Caco-2 (cell line): ENCODE results near the gene CERK. TPM values are rescaled to one million over a fixed set of nuclear protein-coding genes. Genes with fewer than 3 reads are reported as not detected.

Experiments
- BruUV-seq: library from RNA; stranded (reverse); fragments of 400-500 nt; replicated peaks from 2 replicates; lab custom pipeline; 2021; lab: Mats Ljungman, UMichigan
- CTCF ChIA-PET: fragments of 300-600 bp; sonication (Branson Sonifier 250); formaldehyde crosslinking; loops from one replicate; lab custom pipeline; 2022; ENCODE audit warnings: antibody characterized with exemption; lab: Charles Lee
- POLR2A ChIA-PET: fragments of 300-600 bp; sonication (Branson Sonifier 250); formaldehyde crosslinking; loops from one replicate; lab custom pipeline; 2022; ENCODE audit warnings: antibody characterized with exemption; lab: Charles Lee
- DNase-seq, 2 experiments: peaks; one replicate each; pipeline versions ENCODE4 v3.0.0 to v3.0.0-alpha.2; 2020 to 2022
- H3K27me3 ChIP-seq: replicated peaks from 2 replicates; pipeline ENCODE4 v1.6.0; 2011; ENCODE audit warnings: low read length; ENCODE audit not compliant: control insufficient read depth, insufficient read depth
- H3K36me3 ChIP-seq: 2 replicates; pipeline ENCODE4 v1.5.1; 2011; ENCODE audit warnings: low read length; ENCODE audit not compliant: control insufficient read depth, insufficient read depth
- H3K4me1 ChIP-seq: fragments of 250-450 bp; sonication (Bioruptor Pico); 2 replicates; pipeline ENCODE4 v1.5.1; 2020; ENCODE audit warnings: mild to moderate bottlenecking
- H3K4me3 ChIP-seq: 2 replicates; pipeline ENCODE4 v1.5.1; 2011; ENCODE audit warnings: low read depth, mild to moderate bottlenecking, control low read depth, low read length
- H3K9me3 ChIP-seq: fragments of 250-450 bp; sonication (Bioruptor Pico); 2 replicates; pipeline ENCODE4 v1.5.1; 2020; ENCODE audit warnings: mild to moderate bottlenecking, moderate library complexity
- H3K27ac Mint-ChIP-seq: one replicate; pipeline ENCODE4 v1.8.0; 2022; ENCODE audit warnings: mixed read lengths; ENCODE audit not compliant: unreplicated experiment
- H3K27me3 Mint-ChIP-seq: one replicate; pipeline ENCODE4 v1.8.0; 2022; ENCODE audit warnings: mixed read lengths; ENCODE audit not compliant: insufficient read depth, unreplicated experiment
- H3K36me3 Mint-ChIP-seq: one replicate; pipeline ENCODE4 v1.8.0; 2022; ENCODE audit warnings: mild to moderate bottlenecking, mixed read lengths; ENCODE audit not compliant: insufficient read depth, unreplicated experiment
- H3K4me1 Mint-ChIP-seq: one replicate; pipeline ENCODE4 v1.8.0; 2022; ENCODE audit warnings: low read depth, mixed read lengths; ENCODE audit not compliant: unreplicated experiment
- H3K4me3 Mint-ChIP-seq: one replicate; pipeline ENCODE4 v1.8.0; 2022; ENCODE audit warnings: mild to moderate bottlenecking, moderate library complexity, mixed read lengths; ENCODE audit not compliant: unreplicated experiment
- H3K9me3 Mint-ChIP-seq: one replicate; pipeline ENCODE4 v1.8.0; 2022; ENCODE audit warnings: mixed read lengths; ENCODE audit not compliant: unreplicated experiment
- intact Hi-C: fragments of 100-400 bp; cut with micrococcal nuclease; formaldehyde crosslinking; loops from one replicate; pipeline ENCODE4 v1.10.0; 2022; ENCODE audit not compliant: unreplicated experiment
- total RNA-seq: library from RNA; stranded (reverse); gene quantifications from 2 replicates; pipeline ENCODE4 v1.2.3, GENCODE V29; 2022
- TF ChIP-seq, protein P1 (sequence below), 2 experiments: fragments of 200-600 bp in 1 of 2; IDR thresholded peaks; 1 replicate in 1 of 2; 2 replicates in 1 of 2; pipeline versions ENCODE4 v1.5.1 to v1.8.0; 2011 to 2022; ENCODE audit warnings: antibody characterized with exemption in 1 of 2, control low read depth in 1 of 2, inconsistent platforms in 1 of 2, low read depth in 1 of 2, low read length in 1 of 2, mild to moderate bottlenecking in 1 of 2, moderate library complexity in 1 of 2; ENCODE audit not compliant: insufficient read depth in 1 of 2, severe bottlenecking in 1 of 2, unreplicated experiment in 1 of 2

CERK gene
- total RNA-seq, 1 experiment from 2014 or later = 35.0 TPM

GRCh38 chr22:46749682-46750529 lies 11.9 kb upstream of the CERK start:
- ChIA-PET CTCF (interaction anchor here (1.8 kb wide), 1 partner anchor 9 kb away, joined by 5 read pairs; no protein-coding TSS in a partner anchor), POLR2A (interaction anchor here (1.9 kb wide), 1 partner anchor 13 kb away, joined by 10 read pairs; the partner anchor contains the start of gene TBC1D22A)
- Mint-ChIP-seq H3K27ac (peak overlapping the region; percentile 86), H3K9me3 (no peaks in the 10 kb centered on the region), H3K4me3 (no peak overlapping the region), H3K27me3 (no peaks in the 10 kb centered on the region), H3K4me1 (peaks cover 25% of the 10 kb centered on the region), H3K36me3 (no peaks in the 10 kb centered on the region)
- no TSS peak for BruUV-seq
- intact Hi-C loops = no loop called here
- Histone ChIP-seq H3K9me3 (no peaks in the 10 kb centered on the region), H3K36me3 (no peaks in the 10 kb centered on the region), H3K27me3 (no peaks in the 10 kb centered on the region), H3K4me3 (no peak overlapping the region), H3K4me1 (peaks cover 18% of the 10 kb centered on the region)
- TF ChIP-seq, protein P1, sequence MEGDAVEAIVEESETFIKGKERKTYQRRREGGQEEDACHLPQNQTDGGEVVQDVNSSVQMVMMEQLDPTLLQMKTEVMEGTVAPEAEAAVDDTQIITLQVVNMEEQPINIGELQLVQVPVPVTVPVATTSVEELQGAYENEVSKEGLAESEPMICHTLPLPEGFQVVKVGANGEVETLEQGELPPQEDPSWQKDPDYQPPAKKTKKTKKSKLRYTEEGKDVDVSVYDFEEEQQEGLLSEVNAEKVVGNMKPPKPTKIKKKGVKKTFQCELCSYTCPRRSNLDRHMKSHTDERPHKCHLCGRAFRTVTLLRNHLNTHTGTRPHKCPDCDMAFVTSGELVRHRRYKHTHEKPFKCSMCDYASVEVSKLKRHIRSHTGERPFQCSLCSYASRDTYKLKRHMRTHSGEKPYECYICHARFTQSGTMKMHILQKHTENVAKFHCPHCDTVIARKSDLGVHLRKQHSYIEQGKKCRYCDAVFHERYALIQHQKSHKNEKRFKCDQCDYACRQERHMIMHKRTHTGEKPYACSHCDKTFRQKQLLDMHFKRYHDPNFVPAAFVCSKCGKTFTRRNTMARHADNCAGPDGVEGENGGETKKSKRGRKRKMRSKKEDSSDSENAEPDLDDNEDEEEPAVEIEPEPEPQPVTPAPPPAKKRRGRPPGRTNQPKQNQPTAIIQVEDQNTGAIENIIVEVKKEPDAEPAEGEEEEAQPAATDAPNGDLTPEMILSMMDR (IDR thresholded peaks at IDR 0.05; ENCODE audit: insufficient read depth in 1 of 2, low read depth in 1 of 2, low read length in 1 of 2, severe bottlenecking in 1 of 2, unreplicated experiment in 1 of 2) = no peak
- no peak for DNase-seq

DNA sequence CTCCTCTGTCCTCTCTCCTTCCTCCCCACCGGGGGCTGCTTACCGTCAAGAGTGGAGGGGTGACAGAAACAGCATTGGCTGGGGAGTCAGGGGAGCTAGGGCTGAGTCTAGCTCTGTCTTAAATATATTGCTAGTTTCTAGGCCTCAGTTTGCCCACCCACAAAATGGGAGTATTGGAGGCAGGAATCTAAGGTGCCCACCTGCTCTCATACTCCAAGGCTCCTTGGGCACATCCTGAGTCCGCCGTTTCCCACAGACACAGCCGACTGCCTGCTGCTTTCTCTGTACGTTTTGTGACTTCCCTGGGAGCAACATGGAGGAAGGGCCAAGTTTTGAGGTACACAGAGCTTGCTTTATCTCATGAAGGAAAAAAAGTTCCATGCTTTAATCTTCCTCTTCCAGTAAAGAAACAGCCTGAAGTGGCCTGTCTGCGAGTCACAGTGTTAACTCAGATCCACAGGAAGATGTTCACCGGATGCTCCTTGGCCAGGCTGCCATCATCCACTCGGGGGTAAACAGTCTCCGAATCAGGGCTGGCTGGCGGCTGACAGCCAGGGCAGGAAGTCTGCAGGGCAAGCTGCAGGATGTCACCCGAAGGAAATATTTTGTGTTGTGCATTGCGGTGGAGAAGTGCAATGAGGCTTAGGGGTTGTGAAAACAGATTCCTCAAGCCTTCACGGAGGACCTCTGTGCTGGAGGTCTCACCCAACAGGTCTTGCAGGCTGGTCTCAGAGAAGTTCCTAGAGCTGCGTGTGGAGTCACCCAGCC lies 11.0 kb upstream of the CERK start:
- peak in 1 of 2 experiments; percentile 45 for DNase-seq
- no peaks in the 10 kb centered on the region for H3K27me3 Mint-ChIP-seq
- Histone ChIP-seq H3K4me1 (peaks cover 27% of the 10 kb centered on the region), H3K27me3 (no peaks in the 10 kb centered on the region), H3K4me3 (no peak overlapping the region), H3K36me3 (no peaks in the 10 kb centered on the region), H3K9me3 (no peaks in the 10 kb centered on the region)
- no peaks in the 10 kb centered on the region for H3K9me3 Mint-ChIP-seq
- H3K4me3 Mint-ChIP-seq = no peak overlapping the region
- TF ChIP-seq, protein P1 (IDR thresholded peaks at IDR 0.05; ENCODE audit: insufficient read depth in 1 of 2, low read depth in 1 of 2, low read length in 1 of 2, severe bottlenecking in 1 of 2, unreplicated experiment in 1 of 2) = no peak
- H3K36me3 Mint-ChIP-seq = peaks cover 6% of the 10 kb centered on the region
- no TSS peak for BruUV-seq
- H3K27ac Mint-ChIP-seq = peak overlapping the region; percentile 86
- ChIA-PET CTCF (interaction anchor here (1.8 kb wide), 1 partner anchor 10 kb away, joined by 5 read pairs; no protein-coding TSS in a partner anchor), POLR2A (interaction anchor here (1.9 kb wide), 1 partner anchor 13 kb away, joined by 10 read pairs; the partner anchor contains the start of gene TBC1D22A)
- peaks cover 25% of the 10 kb centered on the region for H3K4me1 Mint-ChIP-seq
- intact Hi-C loops = no loop called here
